ENCODE measurements around the gene ENC1.

The ENC1 gene

GRCh38 chr5:74580729-74581109 lies 59.8 kb downstream of the ENC1 start:
- TF ChIP-seq CTCF (IDR thresholded peaks at IDR 0.05; ENCODE audit: low read depth, low read length), result no peak
- H3K4me3 ChIP-seq (ENCODE audit: low read depth, low read length), result no peak overlapping the region

- H3K4me3 ChIP-seq (ENCODE audit: low read depth, low read length), result no peak overlapping the region
Observed at GRCh38 chr5:74579215-74579614, 61.3 kb downstream of the ENC1 start.

GRCh38 chr5:74578356-74579044 lies 62.0 kb downstream of the ENC1 start:
- H3K4me3 ChIP-seq (ENCODE audit: low read depth, low read length), result no peak overlapping the region
- no peak for TF ChIP-seq CTCF (IDR thresholded peaks at IDR 0.05; ENCODE audit: low read depth, low read length)

More at GRCh38 chr5:74579215-74579614, 61.3 kb downstream of the ENC1 start:
- no peak for TF ChIP-seq CTCF (IDR thresholded peaks at IDR 0.05; ENCODE audit: low read depth, low read length)

Data from WI38 (cell line).